ENCODE results near the gene SUDS3.
"Not testable (repeated sequence)": the region's sequence is repeated elsewhere in the genome, so short reads cannot be mapped to it uniquely, and the experiment has no call there.

Gene SUDS3

DNA sequence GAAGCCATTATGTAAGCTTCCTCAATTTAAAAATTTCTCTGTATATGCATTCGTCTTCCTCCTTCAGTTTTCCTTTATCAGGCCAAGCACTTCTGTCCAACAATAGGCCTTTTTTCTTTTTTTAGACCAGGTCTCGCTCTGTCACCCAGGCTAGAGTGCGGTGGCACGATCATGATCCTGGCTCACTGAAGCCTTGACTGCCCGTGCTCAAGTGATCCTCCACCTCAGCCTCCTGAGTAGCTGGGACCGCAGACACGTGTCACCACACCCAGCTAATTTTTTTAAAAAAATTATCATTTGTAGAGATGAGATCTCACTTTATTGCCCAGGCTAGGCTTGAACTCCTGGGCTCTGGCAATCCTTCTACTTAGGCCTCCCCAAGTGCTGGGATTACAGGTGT lies 29.5 kb upstream of the SUDS3 start:
- TF ChIP-seq, protein P1, sequence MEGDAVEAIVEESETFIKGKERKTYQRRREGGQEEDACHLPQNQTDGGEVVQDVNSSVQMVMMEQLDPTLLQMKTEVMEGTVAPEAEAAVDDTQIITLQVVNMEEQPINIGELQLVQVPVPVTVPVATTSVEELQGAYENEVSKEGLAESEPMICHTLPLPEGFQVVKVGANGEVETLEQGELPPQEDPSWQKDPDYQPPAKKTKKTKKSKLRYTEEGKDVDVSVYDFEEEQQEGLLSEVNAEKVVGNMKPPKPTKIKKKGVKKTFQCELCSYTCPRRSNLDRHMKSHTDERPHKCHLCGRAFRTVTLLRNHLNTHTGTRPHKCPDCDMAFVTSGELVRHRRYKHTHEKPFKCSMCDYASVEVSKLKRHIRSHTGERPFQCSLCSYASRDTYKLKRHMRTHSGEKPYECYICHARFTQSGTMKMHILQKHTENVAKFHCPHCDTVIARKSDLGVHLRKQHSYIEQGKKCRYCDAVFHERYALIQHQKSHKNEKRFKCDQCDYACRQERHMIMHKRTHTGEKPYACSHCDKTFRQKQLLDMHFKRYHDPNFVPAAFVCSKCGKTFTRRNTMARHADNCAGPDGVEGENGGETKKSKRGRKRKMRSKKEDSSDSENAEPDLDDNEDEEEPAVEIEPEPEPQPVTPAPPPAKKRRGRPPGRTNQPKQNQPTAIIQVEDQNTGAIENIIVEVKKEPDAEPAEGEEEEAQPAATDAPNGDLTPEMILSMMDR (conservative IDR thresholded peaks at IDR 0.05; ENCODE audit: low read length) = no peak
- H3K4me3 ChIP-seq (ENCODE audit: low read length) = no peak overlapping the region
- DNase-seq (ENCODE audit: low read depth) = no peak

- TF ChIP-seq, protein P1 (conservative IDR thresholded peaks at IDR 0.05; ENCODE audit: low read length) = no peak
- no peak overlapping the region for H3K4me3 ChIP-seq (ENCODE audit: low read length)
- DNase-seq (ENCODE audit: low read depth) = no peak
Measured at GRCh38 chr12:118347916-118348315, 28.4 kb upstream of the SUDS3 start.

DNA sequence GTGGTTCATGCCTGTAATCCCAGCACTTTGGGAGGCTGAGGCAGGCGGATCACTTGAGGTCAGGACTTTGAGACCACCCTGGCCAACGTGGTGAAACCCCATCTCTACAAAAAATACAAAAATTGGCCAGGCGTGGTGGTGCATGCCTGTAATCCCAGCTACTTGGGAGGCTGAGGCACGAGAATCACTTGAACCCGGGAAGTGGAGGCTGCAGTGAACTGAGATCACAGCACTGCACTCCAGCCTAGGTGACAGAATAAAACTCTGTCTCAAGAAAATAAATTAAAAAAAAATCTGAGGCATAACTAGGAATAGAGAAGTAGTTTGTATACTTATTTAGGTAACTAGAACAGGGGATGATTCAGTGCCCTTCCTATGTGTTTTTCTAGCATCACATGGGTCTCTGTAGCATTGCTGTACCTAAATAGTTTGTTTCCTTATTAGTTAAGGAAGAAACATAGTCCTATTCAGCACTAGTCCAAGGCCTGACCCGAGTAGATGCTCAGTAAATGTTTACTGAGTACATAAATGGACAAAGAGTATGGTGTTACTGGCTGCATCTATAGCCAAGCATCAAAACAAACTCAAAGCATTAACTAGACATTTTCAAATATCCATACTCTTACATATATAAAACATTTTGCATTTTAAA lies 25.3 kb upstream of the SUDS3 start:
- no peak for DNase-seq (ENCODE audit: low read depth)
- TF ChIP-seq, protein P1 (conservative IDR thresholded peaks at IDR 0.05; ENCODE audit: low read length) = no peak

DNA sequence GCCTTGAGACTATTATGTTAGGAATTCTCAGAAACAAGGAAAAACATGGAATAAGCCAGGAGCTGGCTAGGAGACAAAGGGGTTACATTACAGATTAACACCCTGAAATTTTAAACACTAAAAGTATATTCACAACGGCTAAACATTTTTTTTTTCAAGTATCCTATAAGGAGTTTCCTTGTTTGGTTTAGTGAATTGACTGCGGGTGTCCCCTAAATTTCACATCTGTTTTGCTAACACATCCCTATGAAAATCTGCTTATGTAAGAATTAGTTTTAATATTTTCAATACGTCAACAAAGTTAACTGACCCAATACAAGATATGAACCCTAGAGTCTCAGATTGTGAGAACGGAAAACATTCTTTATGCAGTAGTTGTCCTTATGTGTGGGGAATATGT lies 22.6 kb upstream of the SUDS3 start:
- DNase-seq (ENCODE audit: low read depth) = no peak
- TF ChIP-seq, protein P1 (conservative IDR thresholded peaks at IDR 0.05; ENCODE audit: low read length) = no peak
- no peak overlapping the region for H3K4me3 ChIP-seq (ENCODE audit: low read length)

More for the DNA sequence above, 25.3 kb upstream of the SUDS3 start:
- H3K4me3 ChIP-seq (ENCODE audit: low read length) = no peak overlapping the region

DNA sequence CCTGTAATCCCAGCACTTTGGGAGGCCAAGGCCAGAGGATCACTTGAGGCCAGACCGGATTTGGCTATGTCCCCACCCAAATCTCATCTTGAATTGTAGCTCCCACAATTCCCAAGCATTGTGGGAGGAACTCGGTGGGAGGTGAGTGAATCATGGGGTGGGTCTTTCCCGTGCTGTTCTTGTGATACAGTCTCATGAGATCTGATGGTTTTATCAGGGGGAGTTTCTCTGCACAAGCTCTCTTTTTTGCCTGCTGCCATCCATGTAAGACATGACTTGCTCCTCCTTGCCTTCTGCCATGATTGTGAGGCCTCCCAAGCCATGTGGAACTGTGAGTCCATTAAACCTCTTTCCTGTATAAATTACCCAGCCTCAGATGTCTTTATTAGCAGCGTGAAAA lies 21.9 kb upstream of the SUDS3 start:
- not testable (repeated sequence) for H3K4me3 ChIP-seq (ENCODE audit: low read length); DNase-seq (ENCODE audit: low read depth)

DNA sequence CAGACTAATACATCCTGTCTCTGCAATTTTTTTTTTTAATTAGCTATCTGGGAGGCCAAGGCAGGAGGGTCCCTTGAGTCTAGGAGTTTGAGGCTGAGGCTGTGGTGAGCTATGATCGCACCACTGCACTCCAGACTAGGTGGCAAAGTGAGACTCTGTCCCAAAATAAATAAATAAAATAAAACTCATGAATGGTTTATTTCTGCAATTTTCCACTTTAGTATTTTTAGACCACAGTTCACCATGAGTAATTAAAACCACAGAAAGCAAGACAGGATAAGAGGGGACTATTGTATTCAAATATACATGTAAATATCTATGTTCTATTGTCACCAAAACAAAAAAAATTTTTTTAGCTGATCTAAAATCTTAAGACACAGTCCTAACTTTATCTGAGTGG lies 21.5 kb upstream of the SUDS3 start:
- H3K4me3 ChIP-seq (ENCODE audit: low read length) = no peak overlapping the region
- TF ChIP-seq, protein P1 (conservative IDR thresholded peaks at IDR 0.05; ENCODE audit: low read length) = no peak
- DNase-seq (ENCODE audit: low read depth) = no peak

DNA sequence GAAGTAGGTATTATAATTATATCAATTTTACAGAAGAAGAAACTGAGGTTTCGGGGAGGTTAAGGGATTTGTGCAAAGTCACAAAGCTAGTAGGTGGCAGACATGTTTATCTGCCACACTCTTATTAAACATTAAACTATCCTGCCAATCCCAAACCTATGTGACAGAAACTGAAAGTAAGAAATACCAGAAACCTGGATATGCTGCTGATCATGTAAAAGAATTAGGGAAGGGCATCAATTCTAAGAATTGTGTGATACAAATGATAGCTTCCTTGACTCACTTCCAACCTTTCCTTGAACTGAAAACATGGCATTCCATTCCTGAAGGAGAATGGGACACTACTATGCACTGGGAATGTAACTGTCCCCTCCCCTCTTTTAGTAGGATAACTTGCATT lies 20.5 kb upstream of the SUDS3 start:
- DNase-seq (ENCODE audit: low read depth) = peak; percentile 38
- TF ChIP-seq, protein P1 (conservative IDR thresholded peaks at IDR 0.05; ENCODE audit: low read length) = no peak
- H3K4me3 ChIP-seq (ENCODE audit: low read length) = no peak overlapping the region
